Stimulated activated CD4-positive, alpha-beta T cell treated with anti-CD3 and anti-CD28 coated beads, Interleukin-4, amount 100 ng/mL, for 48 hours (primary cell): ENCODE data around the gene CGB1.

Experiments
- DNase-seq, 2 donors: peaks; one replicate each; pipeline ENCODE4 v3.0.0-alpha.2; 2020; ENCODE audit warnings: low read depth in 2 of 2

CGB1 gene

DNA sequence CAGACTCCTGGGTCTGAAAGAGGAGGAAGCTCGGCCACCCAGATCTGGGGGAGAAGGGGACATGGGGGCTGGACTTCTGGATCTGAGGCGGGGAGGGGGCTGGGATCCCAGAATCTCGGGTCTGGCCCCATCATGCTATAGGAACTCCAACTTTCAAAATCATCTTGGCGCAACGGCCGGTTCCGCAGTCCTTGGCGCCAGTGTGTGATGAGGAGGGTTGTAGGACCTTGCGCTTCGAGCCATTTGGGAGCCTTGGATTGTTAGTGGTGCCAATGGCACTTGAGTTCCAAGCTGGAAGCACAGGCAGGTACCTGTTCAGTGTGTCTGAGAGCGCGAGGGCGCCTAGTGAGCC, 42.7 kb downstream of the CGB1 start:
- DNase-seq: no peak

DNA sequence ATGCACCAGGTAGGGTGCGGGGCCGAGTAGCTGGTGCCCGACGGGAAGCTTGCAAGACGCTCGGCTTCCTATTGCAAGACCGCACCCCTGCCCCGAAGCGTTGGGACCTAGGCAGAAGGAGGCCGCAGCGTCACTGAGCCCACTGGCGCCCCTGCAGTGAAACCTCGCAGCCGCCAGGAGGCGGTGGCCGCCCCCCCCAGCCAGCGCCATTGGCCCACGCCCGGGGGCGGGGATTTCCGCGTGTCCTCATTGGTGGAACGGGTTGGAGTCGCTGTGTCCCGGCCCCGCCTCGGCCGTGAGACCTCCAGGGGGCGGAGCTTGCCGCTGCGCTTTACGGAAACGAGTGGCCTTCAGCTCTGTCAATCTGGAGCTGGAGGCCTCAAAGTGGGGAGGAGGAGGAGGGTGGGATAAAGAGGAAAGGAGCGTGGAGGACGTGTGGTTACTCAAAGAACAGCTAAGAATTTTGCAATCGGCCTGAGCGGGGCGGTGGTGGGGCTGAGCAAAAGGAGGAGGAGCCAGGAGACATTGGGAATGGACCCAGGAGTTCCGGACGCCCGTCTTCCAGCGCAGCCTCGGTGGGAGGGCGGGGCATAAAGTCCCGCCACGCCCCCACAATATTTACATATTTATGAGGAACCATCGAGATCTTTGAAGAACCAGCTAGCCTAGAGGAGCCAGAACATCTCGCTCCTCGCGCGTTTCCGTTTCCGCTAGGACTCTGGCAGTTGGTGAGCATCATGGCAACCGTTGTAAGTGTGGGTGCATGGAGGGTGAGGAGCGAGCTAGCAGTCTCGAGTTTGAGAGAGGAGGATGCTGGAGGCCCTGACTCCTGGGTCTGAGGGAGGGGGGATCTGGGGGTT, 43.3 kb downstream of the CGB1 start, which contains the start of the genes GYS1 and RUVBL2:
GYS1 (minus strand) TSS at position 135 of the 860 bp plus-strand sequence. CDS start 197 bp downstream, outside the sequence.
RUVBL2 (plus strand) TSS at position 713 of the 860 bp plus-strand sequence; CDS start at position 738, 25 bp downstream.
- DNase-seq: peak; percentile 99

DNA sequence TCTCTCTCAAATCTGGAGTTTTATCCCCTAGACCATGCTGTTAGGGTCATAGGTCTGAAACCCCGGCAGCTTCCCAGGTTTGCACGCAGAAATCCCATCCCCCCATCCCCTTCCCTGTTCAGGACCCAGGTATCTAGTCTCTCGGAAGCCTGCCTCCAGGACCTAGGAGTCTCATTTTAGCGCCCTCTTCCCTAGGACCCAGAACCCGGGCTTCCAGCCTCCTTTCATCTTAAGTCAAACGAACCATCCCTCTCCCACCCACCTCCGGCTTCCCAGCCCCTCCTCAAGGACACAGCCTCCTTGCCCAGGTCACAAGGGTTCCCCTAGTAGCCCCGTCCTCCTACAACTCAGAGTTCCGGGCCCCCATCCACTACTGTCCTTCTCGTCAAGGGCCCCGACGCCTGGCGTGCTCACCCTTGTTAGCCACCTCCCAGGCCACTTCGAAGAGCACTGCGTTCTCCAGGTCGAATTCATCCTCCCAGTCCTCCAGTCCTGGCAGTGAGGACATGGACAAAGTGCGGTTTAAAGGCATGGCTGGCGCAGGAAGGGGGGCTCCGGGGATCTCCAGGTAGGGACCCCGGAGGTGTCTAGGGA, 44.0 kb downstream of the CGB1 start:
- no peak for DNase-seq

DNA sequence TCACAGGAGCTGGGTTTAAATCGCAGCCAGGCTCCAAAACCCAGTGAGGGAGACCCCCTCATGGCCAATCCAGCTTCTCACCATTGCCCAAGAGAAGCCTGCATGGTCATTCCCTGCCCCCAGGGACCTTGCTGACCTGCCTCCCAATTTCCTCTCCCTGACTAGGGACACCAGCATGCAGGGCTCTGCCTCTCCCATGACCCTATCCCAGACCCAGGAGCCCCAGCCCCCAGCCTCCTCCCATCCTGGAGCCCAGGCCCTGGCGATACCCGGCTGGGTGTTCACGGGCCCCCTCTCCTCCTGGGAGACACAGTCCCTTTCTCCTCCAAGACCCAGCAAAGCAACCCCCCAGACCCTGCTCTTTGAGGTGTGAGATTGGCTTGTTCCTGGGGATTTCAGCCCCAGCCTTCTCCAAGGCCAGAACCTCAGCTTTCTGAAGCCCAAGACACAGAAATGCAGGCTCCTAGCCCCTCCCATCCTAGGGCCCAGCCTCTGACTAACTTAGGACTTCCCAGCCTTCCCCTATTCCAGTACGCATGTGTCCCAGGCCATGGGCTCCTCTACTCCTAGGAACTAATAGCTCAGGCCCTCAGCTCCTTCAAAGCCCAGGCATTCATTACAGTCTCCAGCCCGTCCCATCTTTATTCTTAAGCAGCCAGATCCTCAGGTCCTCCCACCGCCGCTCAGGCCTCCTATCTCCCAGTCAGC, 44.7 kb downstream of the CGB1 start:
- DNase-seq: no peak

DNA sequence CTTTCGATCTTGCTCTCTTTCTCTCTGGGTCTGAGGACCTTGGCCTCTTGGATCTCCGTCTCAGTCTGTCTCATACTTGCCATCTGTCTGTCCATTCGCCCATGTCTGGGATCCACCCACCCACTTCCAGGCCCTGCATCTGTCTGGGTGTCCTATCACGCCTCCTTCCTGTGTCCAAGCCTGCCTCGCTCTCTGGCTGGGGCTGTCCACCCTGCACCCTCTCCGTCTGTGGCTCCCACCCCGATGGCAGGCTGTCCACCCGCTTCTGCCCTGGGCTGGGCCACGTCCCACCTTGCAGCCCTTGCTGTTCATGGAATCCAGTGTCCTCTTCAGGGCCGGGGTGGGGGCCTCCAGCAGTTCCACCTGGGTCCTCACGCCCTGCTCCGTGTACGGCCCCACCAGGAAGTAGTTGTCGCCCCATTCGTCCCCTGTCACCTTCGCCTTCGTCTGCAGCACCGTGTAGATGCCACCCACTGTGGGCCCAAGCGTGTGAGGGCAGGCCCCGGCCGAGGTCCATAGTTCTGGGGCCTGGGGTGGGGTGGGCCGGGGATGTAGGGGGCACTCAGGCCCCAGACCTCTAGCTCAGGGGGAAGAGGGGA, 45.6 kb downstream of the CGB1 start:
- DNase-seq: no peak

DNA sequence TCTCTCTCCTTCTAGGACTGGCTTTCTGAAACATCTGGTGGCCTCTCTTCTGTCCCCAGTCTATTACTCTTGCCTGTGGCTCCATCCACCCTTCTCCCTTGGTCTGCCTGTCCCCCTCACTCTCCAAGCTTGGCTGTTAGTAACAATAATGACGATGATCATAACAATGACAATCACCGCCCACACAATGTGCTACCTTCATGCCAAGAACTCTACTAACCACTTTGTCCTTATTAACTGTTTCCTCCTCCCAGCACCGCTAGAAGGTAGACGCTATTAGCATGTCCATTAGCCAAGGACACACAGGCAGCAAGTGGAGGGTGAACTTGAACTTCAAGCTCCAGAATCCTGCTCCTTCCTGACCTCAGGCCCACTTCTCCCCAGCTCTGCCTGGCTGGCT, 46.3 kb downstream of the CGB1 start:
- no peak for DNase-seq

DNA sequence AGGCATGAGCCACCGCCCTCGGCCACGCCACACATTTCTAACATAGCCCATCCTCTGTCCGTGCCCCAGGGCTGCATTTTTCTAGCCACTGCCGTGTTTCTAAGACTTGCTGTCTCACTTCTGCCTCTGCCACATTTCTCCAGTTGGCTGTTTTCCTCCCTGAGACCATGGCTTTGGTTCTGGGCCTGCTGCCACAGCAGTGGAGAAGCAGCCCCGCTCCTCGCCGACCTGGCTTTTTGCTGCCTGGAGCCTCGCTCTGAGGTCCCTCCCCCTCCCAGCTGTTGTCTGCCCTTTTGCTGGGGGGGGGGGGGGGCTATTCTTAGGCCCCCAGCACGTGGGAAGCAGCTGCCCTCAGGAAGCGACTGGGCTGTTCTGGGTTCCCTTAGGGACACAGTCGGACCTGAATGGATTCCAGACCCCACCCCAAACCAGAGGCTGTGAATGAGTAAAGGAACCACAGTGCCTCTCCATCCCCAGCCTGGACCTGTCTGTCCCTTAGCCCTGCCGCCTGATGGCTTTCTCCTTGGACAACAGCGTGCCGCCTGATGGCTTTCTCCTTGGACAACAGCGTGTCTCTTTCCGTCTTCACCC, 46.9 kb downstream of the CGB1 start:
- no peak for DNase-seq

DNA sequence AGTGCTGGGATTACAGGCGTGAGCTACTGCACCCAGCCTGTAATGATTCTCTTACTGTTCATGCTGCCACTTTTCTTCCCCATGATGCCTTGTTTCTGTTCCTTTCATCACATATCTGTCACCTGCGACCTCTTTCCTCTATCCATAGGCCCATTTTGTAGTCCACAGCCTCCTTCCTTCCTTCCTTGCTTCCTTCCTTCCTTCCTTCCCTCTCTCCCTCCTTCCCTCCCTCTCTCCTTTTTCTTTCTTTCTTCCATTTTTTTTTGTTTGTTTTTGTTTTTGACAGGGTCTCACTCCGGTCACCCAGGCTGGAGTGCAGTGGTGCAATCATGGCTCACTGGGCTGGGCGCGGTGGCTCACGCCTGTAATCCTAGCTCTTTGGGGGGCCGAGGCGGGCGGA, 47.8 kb downstream of the CGB1 start:
- no peak for DNase-seq

DNA sequence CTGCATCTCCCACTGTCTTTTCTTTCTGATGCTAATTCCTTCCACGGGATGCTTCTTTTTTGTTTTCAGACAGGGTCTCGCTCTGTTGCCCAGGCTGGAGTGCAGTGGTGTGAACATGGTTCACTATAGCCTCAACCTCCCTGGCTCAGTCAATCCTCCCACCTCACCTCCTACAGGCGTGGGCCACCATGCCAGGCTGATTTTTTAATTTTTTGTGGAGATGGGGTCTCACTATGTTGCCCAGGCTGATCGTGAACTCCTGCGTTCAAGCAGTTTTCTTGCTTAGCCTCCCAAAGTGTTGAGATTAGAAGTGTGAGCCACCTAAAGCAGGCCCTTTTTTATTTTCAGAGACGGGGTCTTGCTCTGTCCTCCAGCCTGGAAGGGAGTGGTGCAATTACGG, 48.4 kb downstream of the CGB1 start:
- no peak for DNase-seq

DNA sequence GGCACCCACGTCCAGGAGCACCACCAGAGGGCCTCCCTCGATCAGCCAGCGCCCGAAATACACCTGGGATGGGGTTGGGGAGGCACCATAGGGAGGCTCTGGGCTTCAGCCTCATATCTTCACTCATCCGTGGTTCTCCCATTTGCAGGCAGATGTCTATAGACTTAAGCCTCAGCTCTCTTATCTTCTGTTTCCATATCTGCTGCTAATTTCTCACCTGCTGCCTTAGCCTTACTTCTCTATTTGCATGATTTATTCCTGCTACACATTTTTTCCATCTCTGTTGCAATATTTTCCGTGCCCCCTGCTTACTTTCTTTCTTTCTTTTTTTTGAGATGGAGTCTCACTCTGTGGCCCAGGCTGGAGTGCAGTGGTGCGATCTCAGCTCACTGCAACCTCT, 49.4 kb downstream of the CGB1 start:
- DNase-seq: no peak

DNA sequence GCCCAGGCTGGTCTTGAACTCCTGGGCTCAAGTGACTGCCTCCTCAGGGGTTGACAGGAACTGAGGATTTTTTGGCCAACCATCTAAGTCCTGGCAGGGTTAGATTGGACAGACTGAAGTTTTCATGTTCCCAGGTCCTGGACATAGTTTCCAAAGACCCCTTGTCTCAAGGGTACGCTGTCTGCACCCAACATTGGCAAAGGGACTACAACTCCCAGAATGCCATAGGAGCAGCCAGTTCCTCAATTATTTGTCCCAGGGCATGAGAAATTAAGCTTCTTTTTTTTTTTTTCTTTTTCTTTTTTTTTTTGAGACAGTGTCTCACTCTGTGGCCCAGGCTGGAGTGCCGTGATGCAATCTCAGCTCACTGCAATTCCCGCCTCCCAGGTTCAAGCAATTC, 50.5 kb downstream of the CGB1 start:
- no peak for DNase-seq

DNA sequence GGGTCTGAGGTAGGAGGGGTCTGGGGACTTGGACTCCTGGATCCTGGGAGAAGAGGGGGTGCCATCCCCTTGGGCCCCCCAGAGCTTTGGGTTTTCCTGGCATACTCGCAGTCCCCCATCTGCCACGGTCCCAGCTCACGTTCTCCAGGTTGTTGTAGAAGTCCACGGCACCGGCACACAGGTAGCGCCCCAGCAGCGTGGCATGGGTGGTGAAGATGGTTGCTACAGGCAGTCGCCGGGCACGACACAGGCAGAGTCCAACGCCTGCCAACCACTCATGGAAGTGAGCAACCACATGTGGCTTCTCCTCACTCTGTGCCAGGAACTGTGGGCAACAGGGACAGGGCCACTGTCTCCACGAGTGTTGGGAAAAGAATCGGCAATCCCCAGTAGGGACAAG, 51.0 kb downstream of the CGB1 start:
- no peak for DNase-seq
